ENCODE data around the gene DHDH.

The DHDH gene

GRCh38 chr19:48943081-48943480, 9.6 kb downstream of the DHDH start:
- no peak overlapping the region for H3K4me3 ChIP-seq (ENCODE audit: low read length)
- no peak for DNase-seq (ENCODE audit: low read depth, low spot score)

- DNase-seq (ENCODE audit: low read depth, low spot score), result no peak
- H3K4me3 ChIP-seq (ENCODE audit: low read length), result no peak overlapping the region
These were observed 11.9 kb downstream of the DHDH start for GRCh38 chr19:48945415-48945814.

- no peak overlapping the region for H3K4me3 ChIP-seq (ENCODE audit: low read length)
- no peak for DNase-seq (ENCODE audit: low read depth, low spot score)
These were observed 12.3 kb downstream of the DHDH start for GRCh38 chr19:48945817-48946216.

GRCh38 chr19:48946463-48947257, 13.2 kb downstream of the DHDH start:
- no peak for DNase-seq (ENCODE audit: low read depth, low spot score)
- no peak overlapping the region for H3K4me3 ChIP-seq (ENCODE audit: low read length)

GRCh38 chr19:48947258-48947542, 13.7 kb downstream of the DHDH start:
- DNase-seq (ENCODE audit: low read depth, low spot score), result no peak
- no peak overlapping the region for H3K4me3 ChIP-seq (ENCODE audit: low read length)

- DNase-seq (ENCODE audit: low read depth, low spot score), result no peak
- H3K4me3 ChIP-seq (ENCODE audit: low read length), result no peak overlapping the region
These were observed 16.7 kb downstream of the DHDH start for GRCh38 chr19:48950159-48950558.

- no peak overlapping the region for H3K4me3 ChIP-seq (ENCODE audit: low read length)
- DNase-seq (ENCODE audit: low read depth, low spot score), result no peak
These were observed 17.5 kb downstream of the DHDH start for GRCh38 chr19:48950830-48951519.

GRCh38 chr19:48953141-48953540, 19.6 kb downstream of the DHDH start:
- no peak for DNase-seq (ENCODE audit: low read depth, low spot score)
- no peak overlapping the region for H3K4me3 ChIP-seq (ENCODE audit: low read length)

- DNase-seq (ENCODE audit: low read depth, low spot score), result no peak
- H3K4me3 ChIP-seq (ENCODE audit: low read length), result peak overlapping the region; percentile 88
These were observed 20.6 kb downstream of the DHDH start for GRCh38 chr19:48953990-48954594.

GRCh38 chr19:48954595-48955307, 21.3 kb downstream of the DHDH start, which contains the start of gene BAX:
TSS of gene BAX (plus strand) at chr19:48954875. CDS start at chr19:48954929, 54 bp downstream.
- H3K4me3 ChIP-seq (ENCODE audit: low read length), result peak within 1 kb of the TSS; percentile 88
- DNase-seq (ENCODE audit: low read depth, low spot score), result peak; percentile 89

- no peak for DNase-seq (ENCODE audit: low read depth, low spot score)
- H3K4me3 ChIP-seq (ENCODE audit: low read length), result peak overlapping the region; percentile 88
These were observed 21.9 kb downstream of the DHDH start for GRCh38 chr19:48955308-48955958.

GRCh38 chr19:48958006-48958405, 24.5 kb downstream of the DHDH start:
- DNase-seq (ENCODE audit: low read depth, low spot score), result no peak
- H3K4me3 ChIP-seq (ENCODE audit: low read length), result no peak overlapping the region

GRCh38 chr19:48959341-48960239, 26.1 kb downstream of the DHDH start:
- no peak overlapping the region for H3K4me3 ChIP-seq (ENCODE audit: low read length)
- no peak for DNase-seq (ENCODE audit: low read depth, low spot score)

- no peak overlapping the region for H3K4me3 ChIP-seq (ENCODE audit: low read length)
- no peak for DNase-seq (ENCODE audit: low read depth, low spot score)
These were observed 27.7 kb downstream of the DHDH start for GRCh38 chr19:48961051-48961649.

- no peak for DNase-seq (ENCODE audit: low read depth, low spot score)
- H3K4me3 ChIP-seq (ENCODE audit: low read length), result no peak overlapping the region
These were observed 28.2 kb downstream of the DHDH start for GRCh38 chr19:48961673-48962028.

- DNase-seq (ENCODE audit: low read depth, low spot score), result no peak
- no peak overlapping the region for H3K4me3 ChIP-seq (ENCODE audit: low read length)
These were observed 28.7 kb downstream of the DHDH start for GRCh38 chr19:48962029-48962848.

GRCh38 chr19:48962849-48963165, 29.3 kb downstream of the DHDH start:
- no peak for DNase-seq (ENCODE audit: low read depth, low spot score)
- no peak overlapping the region for H3K4me3 ChIP-seq (ENCODE audit: low read length)

Data from Jurkat, Clone E6-1 (cell line).